ENCODE data around the gene LHFPL6.

DNA sequence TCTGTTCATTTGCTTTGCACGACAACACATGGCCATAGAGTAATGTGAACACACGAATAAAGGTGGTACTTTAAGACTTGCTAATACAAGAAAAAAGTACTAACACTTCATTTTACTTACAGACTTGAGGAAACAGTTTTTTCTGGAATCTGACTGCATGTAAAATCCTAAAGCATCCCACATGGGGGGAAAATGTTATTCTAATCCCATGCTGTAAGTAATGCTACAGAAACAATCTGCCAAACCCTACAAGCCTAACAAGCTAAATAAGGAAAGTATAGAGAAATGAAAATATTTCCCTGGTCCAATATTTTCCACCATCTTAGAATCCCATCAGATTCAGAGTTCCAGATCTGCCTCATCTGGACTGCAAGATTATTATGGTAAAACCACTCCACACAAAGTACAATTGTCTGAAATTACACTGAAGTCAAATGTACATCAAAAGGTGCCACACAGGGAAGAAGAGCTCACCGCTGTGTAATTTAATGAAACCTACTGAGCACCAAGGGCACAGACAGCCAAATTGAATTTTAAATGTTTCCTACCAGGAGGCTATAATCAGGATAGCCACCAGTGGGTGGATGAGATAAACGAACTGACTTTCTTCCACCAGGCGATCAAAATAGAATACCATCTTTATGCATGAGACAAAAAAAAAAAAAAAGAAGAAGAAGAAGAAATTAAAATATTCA is 22.0 kb downstream of the LHFPL6 start:
- TF ChIP-seq POLR2A (IDR thresholded peaks at IDR 0.05) (no peak), CTCF (IDR thresholded peaks at IDR 0.05) (no peak)

Measured in Peyer's patch (tissue), 4 donors.